ENCODE results near the gene LEAP2.

- TF ChIP-seq CTCF (IDR thresholded peaks at IDR 0.05; ENCODE audit: low read depth, low read length) (peak; percentile 64), POLR2A (IDR thresholded peaks at IDR 0.05; ENCODE audit: extremely low read depth, insufficient read length) (no peak)
Measured at GRCh38 chr5:132829742-132830435, 43.6 kb upstream of the LEAP2 start.
